ACC112 (cell line): ENCODE data around the gene DDX39B.
"Not testable (repeated sequence)": the region's sequence is repeated elsewhere in the genome, so short reads cannot be mapped to it uniquely, and the experiment has no call there.

Source experiments
- H2AFZ ChIP-seq: fragments of 200-600 bp; sonication (generic); one replicate; pipeline ENCODE4 v1.6.0; 2017; ENCODE audit warnings: antibody characterized with exemption, low read length; ENCODE audit not compliant: unreplicated experiment
- H3K27ac ChIP-seq: fragments of 200-600 bp; sonication (generic); 2 replicates; pipeline ENCODE4 v1.5.1; 2014; ENCODE audit warnings: low read depth, mild to moderate bottlenecking, antibody characterized with exemption, low read length, moderate library complexity
- H3K27me3 ChIP-seq: fragments of 200-600 bp; sonication (generic); 2 replicates; pipeline ENCODE4 v1.6.1; 2014; ENCODE audit warnings: mild to moderate bottlenecking, antibody characterized with exemption, low read length, moderate library complexity, mixed read lengths; ENCODE audit not compliant: insufficient read depth
- H3K36me3 ChIP-seq: fragments of 200-600 bp; sonication (generic); 2 replicates; pipeline ENCODE4 v1.6.1; 2016; ENCODE audit warnings: mild to moderate bottlenecking, antibody characterized with exemption, low read length, moderate library complexity, mixed read lengths; ENCODE audit not compliant: insufficient read depth
- H3K4me1 ChIP-seq: fragments of 200-600 bp; sonication (generic); one replicate; pipeline ENCODE4 v1.6.1; 2016; ENCODE audit warnings: low read length, mixed read lengths; ENCODE audit not compliant: insufficient read depth, unreplicated experiment, control insufficient read depth
- H3K4me3 ChIP-seq: fragments of 200-600 bp; sonication (generic); 2 replicates; pipeline ENCODE4 v1.5.1; 2014; ENCODE audit warnings: mild to moderate bottlenecking, low read depth, low read length
- H3K79me2 ChIP-seq: fragments of 200-600 bp; sonication (generic); one replicate; pipeline ENCODE4 v1.6.0; 2016; ENCODE audit warnings: low read length; ENCODE audit not compliant: control insufficient read depth, unreplicated experiment, insufficient read depth

Gene DDX39B

DNA sequence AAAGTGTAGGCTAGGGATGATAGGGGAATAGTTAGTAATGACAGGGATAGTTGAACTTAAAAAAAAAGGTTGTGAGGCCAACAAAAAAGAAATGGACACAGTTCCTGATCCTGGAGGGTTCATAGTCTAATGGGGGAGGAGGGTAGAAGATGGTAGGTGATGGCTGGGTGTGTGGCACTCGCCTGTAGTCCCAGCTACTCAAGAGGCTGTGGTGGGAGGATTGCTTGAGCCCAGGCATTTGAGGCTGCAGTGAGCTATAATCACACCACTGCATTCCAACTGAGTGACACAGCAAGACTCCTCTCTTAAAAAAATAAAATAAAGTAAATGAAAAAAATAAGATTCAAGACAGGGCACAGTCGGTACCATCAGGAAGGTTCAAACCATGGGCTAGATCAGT, 46.2 kb downstream of the DDX39B start:
- H3K4me1 ChIP-seq: peaks cover 30% of the 10 kb centered on the region
- H2AFZ ChIP-seq: no peak overlapping the region
- H3K27ac ChIP-seq: peak overlapping the region; percentile 87

GRCh38 chr6:31493875-31494694, 47.7 kb downstream of the DDX39B start:
- peaks cover 23% of the 10 kb centered on the region for H3K79me2 ChIP-seq
- peaks cover 24% of the 10 kb centered on the region for H3K4me1 ChIP-seq

More for the DNA sequence above, 46.2 kb downstream of the DDX39B start:
- H3K36me3 ChIP-seq: no peaks in the 10 kb centered on the region
- peaks cover 34% of the 10 kb centered on the region for H3K79me2 ChIP-seq
- H3K27me3 ChIP-seq: no peaks in the 10 kb centered on the region
- H3K4me3 ChIP-seq: peak overlapping the region; percentile 92

GRCh38 chr6:31493550-31493874, 48.3 kb downstream of the DDX39B start:
- H2AFZ ChIP-seq, H3K27me3 ChIP-seq, H3K36me3 ChIP-seq: not testable (repeated sequence)
- peak overlapping the region; percentile 87 for H3K27ac ChIP-seq
- peaks cover 20% of the 10 kb centered on the region for H3K4me1 ChIP-seq
- peak overlapping the region; percentile 92 for H3K4me3 ChIP-seq
- peaks cover 17% of the 10 kb centered on the region for H3K79me2 ChIP-seq

More at GRCh38 chr6:31493875-31494694, 47.7 kb downstream of the DDX39B start:
- no peaks in the 10 kb centered on the region for H3K27me3 ChIP-seq
- H3K27ac ChIP-seq: peak overlapping the region; percentile 87
- H3K4me3 ChIP-seq: peak overlapping the region; percentile 92
- no peaks in the 10 kb centered on the region for H3K36me3 ChIP-seq
- peak overlapping the region; percentile 99 for H2AFZ ChIP-seq

GRCh38 chr6:31490115-31490873, 51.5 kb downstream of the DDX39B start:
- Histone ChIP-seq H3K79me2 (no peaks in the 10 kb centered on the region), H3K36me3 (no peaks in the 10 kb centered on the region), H2AFZ (no peak overlapping the region), H3K27me3 (no peaks in the 10 kb centered on the region), H3K27ac (no peak overlapping the region), H3K4me3 (no peak overlapping the region), H3K4me1 (peaks cover 11% of the 10 kb centered on the region)

DNA sequence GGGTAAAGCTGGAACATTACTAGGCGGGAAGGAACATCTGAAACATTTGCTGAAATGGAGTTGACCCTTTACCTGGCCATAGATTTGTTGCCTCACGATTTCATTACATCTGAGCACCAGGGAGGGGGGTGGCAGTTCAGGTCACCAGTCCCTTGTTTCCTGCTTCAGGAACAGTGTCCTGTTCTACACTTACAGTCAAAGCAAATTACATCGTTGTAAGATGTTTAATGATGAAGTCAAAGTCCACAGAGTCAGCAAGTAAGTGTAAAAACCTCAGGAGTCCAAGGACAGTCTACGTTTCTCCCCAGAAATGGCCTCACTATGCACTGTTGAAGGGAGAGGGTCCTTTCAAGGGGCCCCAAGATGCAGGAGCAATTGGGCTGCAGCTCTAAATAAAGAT, 52.7 kb downstream of the DDX39B start:
- Histone ChIP-seq H3K4me1 (peaks cover 18% of the 10 kb centered on the region), H3K4me3 (no peak overlapping the region), H3K36me3 (no peaks in the 10 kb centered on the region), H2AFZ (no peak overlapping the region), H3K27me3 (no peaks in the 10 kb centered on the region), H3K27ac (no peak overlapping the region), H3K79me2 (no peaks in the 10 kb centered on the region)

- H3K27ac ChIP-seq: not testable (repeated sequence)
- peaks cover 24% of the 10 kb centered on the region for H3K4me1 ChIP-seq
Measured at GRCh38 chr6:31487674-31488073, 54.1 kb downstream of the DDX39B start.

GRCh38 chr6:31486065-31486837, 55.6 kb downstream of the DDX39B start:
- H3K4me1 ChIP-seq: peaks cover 20% of the 10 kb centered on the region

More at GRCh38 chr6:31487674-31488073, 54.1 kb downstream of the DDX39B start:
- not testable (repeated sequence) for H3K36me3 ChIP-seq, H3K27me3 ChIP-seq, H3K79me2 ChIP-seq, H2AFZ ChIP-seq, H3K4me3 ChIP-seq

DNA sequence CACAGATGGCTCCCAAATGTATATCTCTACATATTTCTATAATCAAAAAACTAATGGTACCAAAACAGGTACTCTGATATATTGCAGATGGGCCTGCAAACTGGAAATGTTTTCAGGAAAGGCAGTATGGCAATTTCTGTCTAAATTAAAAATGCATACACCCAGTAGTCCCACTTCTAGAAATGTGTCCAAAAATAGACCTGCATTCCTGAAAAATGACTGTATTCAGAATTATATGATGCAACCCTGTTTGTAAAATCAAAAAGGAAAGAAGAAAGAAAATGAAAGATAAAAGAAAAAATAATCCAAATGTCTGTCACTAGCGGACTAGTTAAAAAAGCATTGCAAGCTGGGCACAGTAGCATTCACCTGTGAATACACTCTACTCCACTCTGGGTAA, 56.7 kb downstream of the DDX39B start:
- no peaks in the 10 kb centered on the region for H3K36me3 ChIP-seq
- no peaks in the 10 kb centered on the region for H3K27me3 ChIP-seq
- H3K4me3 ChIP-seq: peak overlapping the region; percentile 27; the same call in 1 of the 2 replicates
- no peak overlapping the region for H2AFZ ChIP-seq
- no peaks in the 10 kb centered on the region for H3K79me2 ChIP-seq
- peaks cover 20% of the 10 kb centered on the region for H3K4me1 ChIP-seq
- no peak overlapping the region for H3K27ac ChIP-seq

More at GRCh38 chr6:31486065-31486837, 55.6 kb downstream of the DDX39B start:
- not testable (repeated sequence) for H3K27me3 ChIP-seq, H3K36me3 ChIP-seq, H3K79me2 ChIP-seq, H3K27ac ChIP-seq, H2AFZ ChIP-seq, H3K4me3 ChIP-seq

GRCh38 chr6:31483392-31483791, 58.4 kb downstream of the DDX39B start:
- no peaks in the 10 kb centered on the region for H3K79me2 ChIP-seq
- H3K27me3 ChIP-seq: no peaks in the 10 kb centered on the region
- no peak overlapping the region for H3K27ac ChIP-seq
- no peak overlapping the region for H2AFZ ChIP-seq
- H3K36me3 ChIP-seq: no peaks in the 10 kb centered on the region
- peaks cover 20% of the 10 kb centered on the region for H3K4me1 ChIP-seq
- H3K4me3 ChIP-seq: no peak overlapping the region

- Histone ChIP-seq H3K27me3 (no peaks in the 10 kb centered on the region), H2AFZ (no peak overlapping the region), H3K27ac (no peak overlapping the region), H3K4me3 (no peak overlapping the region), H3K36me3 (no peaks in the 10 kb centered on the region), H3K4me1 (peaks cover 19% of the 10 kb centered on the region), H3K79me2 (no peaks in the 10 kb centered on the region)
Measured at GRCh38 chr6:31480574-31480973, 61.2 kb downstream of the DDX39B start.
